T47D (cell line): ENCODE data around the gene GPC6.

Experiments used
- DNase-seq, 2 experiments: peaks; one replicate each; pipeline versions ENCODE4 v3.0.0 to v3.0.0-alpha.2; 2011 to 2012; ENCODE audit warnings: low read depth in 1 of 2, low spot score in 1 of 2
- JUND ChIP-seq: IDR thresholded peaks from 2 replicates; pipeline ENCODE4 v1.6.1; 2012; ENCODE audit warnings: low read depth
- in situ Hi-C: cut with HindIII; loops from 2 replicates; pipeline ENCODE4 v1.10.0; 2016; ENCODE audit warnings: low sequenced_read_pairs, low pct_unique_long_range_greater_than_20kb

The GPC6 gene

GRCh38 chr13:94050039-94050438, 823.4 kb downstream of the GPC6 start:
- TF ChIP-seq JUND, result no peak
- DNase-seq, result no peak
- in situ Hi-C loops, result no loop called here

GRCh38 chr13:94050686-94051085, 824.1 kb downstream of the GPC6 start:
- no peak for DNase-seq
- no peak for TF ChIP-seq JUND
- in situ Hi-C loops, result no loop called here

- in situ Hi-C loops, result no loop called here
- no peak for TF ChIP-seq JUND
- DNase-seq, result no peak
Measured at GRCh38 chr13:94053986-94054593, 827.5 kb downstream of the GPC6 start.

- TF ChIP-seq JUND, result no peak
- in situ Hi-C loops, result no loop called here
Measured at GRCh38 chr13:94056362-94056990, 829.9 kb downstream of the GPC6 start.

GRCh38 chr13:94057618-94058186, 831.1 kb downstream of the GPC6 start:
- no peak for TF ChIP-seq JUND
- DNase-seq, result no peak
- in situ Hi-C loops, result no loop called here

More at GRCh38 chr13:94056362-94056990, 829.9 kb downstream of the GPC6 start:
- DNase-seq, result no peak

- no peak for TF ChIP-seq JUND
- in situ Hi-C loops, result no loop called here
- no peak for DNase-seq
Measured at GRCh38 chr13:94058821-94059360, 832.3 kb downstream of the GPC6 start.

GRCh38 chr13:94061301-94061700, 834.7 kb downstream of the GPC6 start:
- in situ Hi-C loops, result no loop called here
- TF ChIP-seq JUND, result no peak
- DNase-seq, result peak in 1 of 2 experiments; percentile 2

- no peak for TF ChIP-seq JUND
- DNase-seq, result no peak
- in situ Hi-C loops, result no loop called here
Measured at GRCh38 chr13:94063096-94063495, 836.5 kb downstream of the GPC6 start.

- in situ Hi-C loops, result no loop called here
- TF ChIP-seq JUND, result no peak
- DNase-seq, result no peak
Measured at GRCh38 chr13:94063848-94064247, 837.2 kb downstream of the GPC6 start.

GRCh38 chr13:94065741-94066140, 839.1 kb downstream of the GPC6 start:
- TF ChIP-seq JUND, result no peak
- no peak for DNase-seq
- in situ Hi-C loops, result no loop called here

- DNase-seq, result peak in 1 of 2 experiments; percentile 47
Measured at GRCh38 chr13:94073007-94073744, 846.6 kb downstream of the GPC6 start.

GRCh38 chr13:94079876-94080275, 853.3 kb downstream of the GPC6 start:
- in situ Hi-C loops, result no loop called here
- no peak for DNase-seq
- TF ChIP-seq JUND, result no peak

More at GRCh38 chr13:94073007-94073744, 846.6 kb downstream of the GPC6 start:
- in situ Hi-C loops, result no loop called here
- no peak for TF ChIP-seq JUND
